HepG2 (cell line): ENCODE data around the gene C19orf38. TPM values are rescaled to one million over a fixed set of nuclear protein-coding genes. Genes with fewer than 3 reads are reported as not detected.

Source experiments
- ATAC-seq: fragments of 200-7000 bp; cut with Tn5 transposase; 3 replicates; pipeline ENCODE4 v1.9.1; 2020; ENCODE audit warnings: mild to moderate bottlenecking, moderate library complexity
- BruUV-seq: library from RNA; stranded (reverse); fragments of 400-500 nt; replicated peaks from 2 replicates; lab custom pipeline; 2021; lab: Mats Ljungman, UMichigan
- CTCF ChIA-PET: fragments of 300-600 bp; formaldehyde crosslinking; extraction: SDS; loops from one replicate; lab custom pipeline; 2021; ENCODE audit warnings: low total read pairs, inconsistent platforms, low intra/inter-chr PET ratio; lab: Yijun Ruan, JAX
- POLR2A ChIA-PET: fragments of 350-600 bp; sonication (Branson Sonifier 250); formaldehyde crosslinking; loops from one replicate; lab custom pipeline; 2020; ENCODE audit warnings: antibody characterized with exemption, inconsistent platforms; lab: Yijun Ruan, JAX
- DNase-seq: peaks from one replicate; pipeline ENCODE4 v3.0.0-alpha.2; 2015; ENCODE audit warnings: low spot score
- FAIRE-seq: peaks from 3 replicates; lab custom pipeline; 2011; peaks lifted over from hg19 to GRCh38; lab: Jason Lieb, UNC
- H2AFZ ChIP-seq: one replicate; pipeline ENCODE4 v1.6.1; 2011; ENCODE audit warnings: low read length, inconsistent platforms
- H3K27ac ChIP-seq: fragments of 300-600 bp; 3 replicates; pipeline ENCODE4 v1.8.0; 2011; ENCODE audit warnings: mixed run types, mild to moderate bottlenecking, mixed read lengths, low read length, inconsistent platforms; ENCODE audit not compliant: insufficient read depth; ENCODE audit errors: extremely low read length
- H3K27me3 ChIP-seq, 2 experiments: fragments of 200-600 bp in 1 of 2; 2 replicates in 1 of 2; 3 replicates in 1 of 2; pipeline versions ENCODE4 v1.6.0 to v1.8.0; 2011; ENCODE audit warnings: low read length in 2 of 2, mild to moderate bottlenecking in 2 of 2, moderate library complexity in 2 of 2, inconsistent platforms in 1 of 2; ENCODE audit not compliant: insufficient read depth in 2 of 2, control insufficient read depth in 1 of 2
- H3K36me3 ChIP-seq, 2 experiments: fragments of 200-600 bp in 1 of 2; replicated peaks in 1 of 2; 2 replicates in 1 of 2; 3 replicates in 1 of 2; pipeline versions ENCODE4 v1.5.1 to v1.8.0; 2011; ENCODE audit warnings: low read length in 2 of 2, inconsistent platforms in 1 of 2; ENCODE audit not compliant: insufficient read depth in 2 of 2, control insufficient read depth in 1 of 2
- H3K4me1 ChIP-seq: 2 replicates; pipeline ENCODE4 v1.5.1; 2012; ENCODE audit warnings: low read length, inconsistent platforms; ENCODE audit not compliant: insufficient read depth
- H3K4me2 ChIP-seq: 2 replicates; pipeline ENCODE4 v1.6.0; 2011; ENCODE audit warnings: low read depth, low read length, inconsistent platforms
- H3K4me3 ChIP-seq, 3 experiments: fragments of 200-600 bp in 1 of 3; sonication (generic), shearing (Covaris generic) in 1 of 3; replicated peaks in 1 of 3; 2 replicates each; pipeline ENCODE4 v1.5.1; 2011 to 2016; ENCODE audit warnings: low read length in 3 of 3, inconsistent platforms in 2 of 3, low read depth in 2 of 3, mild to moderate bottlenecking in 2 of 3, control low read depth in 1 of 3, mixed read lengths in 1 of 3; ENCODE audit not compliant: insufficient read depth in 1 of 3
- H3K79me2 ChIP-seq: one replicate; pipeline ENCODE4 v1.6.1; 2011; ENCODE audit warnings: low read length, inconsistent platforms; ENCODE audit not compliant: insufficient read depth
- H3K9ac ChIP-seq: 2 replicates; pipeline ENCODE4 v1.6.0; 2011; ENCODE audit warnings: mild to moderate bottlenecking, low read depth, low read length, inconsistent platforms; ENCODE audit not compliant: insufficient read depth
- H3K9me3 ChIP-seq: 2 replicates; pipeline ENCODE4 v1.5.1; 2012; ENCODE audit warnings: mild to moderate bottlenecking, low read length
- H4K20me1 ChIP-seq: 2 replicates; pipeline ENCODE4 v1.6.0; 2011; ENCODE audit warnings: inconsistent platforms, mild to moderate bottlenecking, low read length, moderate library complexity; ENCODE audit not compliant: insufficient read depth
- GATAD2A ChIP-seq: IDR thresholded peaks from 2 replicates; pipeline ENCODE4 v1.6.1; 2016
- HMG20A ChIP-seq: IDR thresholded peaks from 2 replicates; pipeline ENCODE4 v1.6.1; 2016; ENCODE audit warnings: borderline replicate concordance
- HNF4A ChIP-seq: sonication (generic); formaldehyde crosslinking; IDR thresholded peaks from 2 replicates; pipeline ENCODE4 v1.4.0; 2020; ENCODE audit warnings: missing genetic modification reagents
- JARID2 ChIP-seq: sonication (generic); formaldehyde crosslinking; IDR thresholded peaks from 2 replicates; pipeline ENCODE4 v1.8.1; 2023; ENCODE audit warnings: missing genetic modification reagents, inconsistent platforms; ENCODE audit not compliant: insufficient replicate concordance
- NBN ChIP-seq: fragments of 450-650 bp; conservative IDR thresholded peaks from 2 replicates; pipeline ENCODE4 v1.6.1; 2017
- NCOA2 ChIP-seq: sonication (generic); formaldehyde crosslinking; IDR thresholded peaks from 2 replicates; pipeline ENCODE4 v1.8.0; 2022; ENCODE audit warnings: inconsistent platforms
- NR2F2 ChIP-seq: IDR thresholded peaks from 2 replicates; pipeline ENCODE4 v1.6.1; 2012; ENCODE audit warnings: low read depth, inconsistent platforms, borderline replicate concordance
- NR2F6 ChIP-seq, 2 experiments: IDR thresholded peaks; 2 replicates each; pipeline ENCODE4 v1.6.1; 2016; ENCODE audit warnings: antibody characterized with exemption in 1 of 2, mild to moderate bottlenecking in 1 of 2
- SIN3A ChIP-seq: IDR thresholded peaks from 2 replicates; pipeline ENCODE4 v1.6.1; 2011; ENCODE audit warnings: low read depth, mild to moderate bottlenecking, control low read depth, low read length, borderline replicate concordance
- SOX6 ChIP-seq, 2 experiments: fragments of 450-650 bp in 1 of 2; sonication (generic) in 1 of 2; formaldehyde crosslinking in 1 of 2; IDR thresholded peaks; 2 replicates each; pipeline versions ENCODE4 v1.4.0 to v1.6.1; 2017 to 2020; ENCODE audit warnings: antibody characterized with exemption in 1 of 2, mild to moderate bottlenecking in 1 of 2, missing genetic modification reagents in 1 of 2
- TCF7L2 ChIP-seq: IDR thresholded peaks from 2 replicates; pipeline ENCODE4 v1.6.1; 2011; ENCODE audit warnings: mild to moderate bottlenecking, low read depth, low read length, moderate library complexity
- TEAD3 ChIP-seq: optimal IDR thresholded peaks from 2 replicates; pipeline ENCODE3; 2016; ENCODE audit warnings: borderline replicate concordance
- ZMYM3 ChIP-seq: sonication (generic); formaldehyde crosslinking; IDR thresholded peaks from 2 replicates; pipeline ENCODE4 v1.5.1; 2020; ENCODE audit warnings: mild to moderate bottlenecking, missing genetic modification reagents
- ZNF3 ChIP-seq: IDR thresholded peaks from 2 replicates; pipeline ENCODE4 v1.7.0; 2017; ENCODE audit warnings: inconsistent platforms
- ZNF329 ChIP-seq: sonication (generic); formaldehyde crosslinking; IDR thresholded peaks from 2 replicates; pipeline ENCODE4 v1.9.0; 2021; ENCODE audit warnings: low read depth, mild to moderate bottlenecking, missing genetic modification reagents
- ZNF446 ChIP-seq: sonication (generic); formaldehyde crosslinking; IDR thresholded peaks from 2 replicates; pipeline ENCODE4 v1.5.0; 2020; ENCODE audit warnings: mild to moderate bottlenecking, missing genetic modification reagents
- ZNF460 ChIP-seq: sonication (generic); formaldehyde crosslinking; IDR thresholded peaks from 2 replicates; pipeline ENCODE4 v1.5.1; 2020; ENCODE audit warnings: missing genetic modification reagents, mild to moderate bottlenecking, borderline replicate concordance
- ZNF564 ChIP-seq: sonication (generic); formaldehyde crosslinking; IDR thresholded peaks from 2 replicates; pipeline ENCODE4 v1.8.1; 2023; ENCODE audit warnings: mild to moderate bottlenecking, missing genetic modification reagents
- ZNF644 ChIP-seq: IDR thresholded peaks from 2 replicates; pipeline ENCODE4 v1.6.1; 2016; ENCODE audit warnings: low read depth
- ZNF652 ChIP-seq: IDR thresholded peaks from 2 replicates; pipeline ENCODE4 v1.6.1; 2016; ENCODE audit warnings: low read depth, borderline replicate concordance
- WGBS: methylation state at CpG from one replicate; pipeline ENCODE4 v1.1.6; 2017; ENCODE audit warnings: low lambda C conversion rate; 5-methylcytosine and 5-hydroxymethylcytosine counted together
- in situ Hi-C: cut with HindIII; loops from 2 replicates; pipeline ENCODE4 v1.10.0; 2017; ENCODE audit warnings: low pct_unique_long_range_greater_than_20kb; ENCODE audit not compliant: extremely low pct_ligation_motif_present
- intact Hi-C: fragments of 100-400 bp; cut with micrococcal nuclease; formaldehyde crosslinking; loops from one replicate; pipeline ENCODE4 v1.10.0; 2022; ENCODE audit not compliant: unreplicated experiment
- polyA plus RNA-seq, 8 experiments: library from polyadenylated mRNA; depleted of rRNA in 3 of 8; stranded (reverse) in 7 of 8; unstranded in 1 of 8; fragments of >200 nt; fragmentation: Illumina TruSeq in 4 of 8; extraction: Trizol in 4 of 8; gene quantifications; 2 replicates each; pipeline versions ENCODE4 v1.2.1 to v1.2.3, GENCODE V29; 2011 to 2016; ENCODE audit warnings: low read depth in 4 of 8, missing spikeins in 1 of 8, mixed read lengths in 1 of 8; ENCODE audit not compliant: insufficient read depth in 1 of 8
- total RNA-seq, 5 experiments: library from RNA; depleted of rRNA; stranded (reverse); fragments of >200 nt; fragmentation: Illumina TruSeq; extraction: Trizol; gene quantifications; 2 replicates each; pipeline ENCODE4 v1.2.3, GENCODE V29; 2016; ENCODE audit warnings: low read depth in 1 of 5
- TF ChIP-seq, protein P1 (sequence below): IDR thresholded peaks from 2 replicates; pipeline ENCODE4 v1.4.0; 2020; ENCODE audit warnings: mild to moderate bottlenecking, missing genetic modification reagents

C19orf38 gene
- total and polyA plus RNA-seq, 2 of the 13 experiments (the other 11 are each of a cell fraction or from before 2014, with no cell fraction given): 0.11 TPM; not detected in 1

DNA sequence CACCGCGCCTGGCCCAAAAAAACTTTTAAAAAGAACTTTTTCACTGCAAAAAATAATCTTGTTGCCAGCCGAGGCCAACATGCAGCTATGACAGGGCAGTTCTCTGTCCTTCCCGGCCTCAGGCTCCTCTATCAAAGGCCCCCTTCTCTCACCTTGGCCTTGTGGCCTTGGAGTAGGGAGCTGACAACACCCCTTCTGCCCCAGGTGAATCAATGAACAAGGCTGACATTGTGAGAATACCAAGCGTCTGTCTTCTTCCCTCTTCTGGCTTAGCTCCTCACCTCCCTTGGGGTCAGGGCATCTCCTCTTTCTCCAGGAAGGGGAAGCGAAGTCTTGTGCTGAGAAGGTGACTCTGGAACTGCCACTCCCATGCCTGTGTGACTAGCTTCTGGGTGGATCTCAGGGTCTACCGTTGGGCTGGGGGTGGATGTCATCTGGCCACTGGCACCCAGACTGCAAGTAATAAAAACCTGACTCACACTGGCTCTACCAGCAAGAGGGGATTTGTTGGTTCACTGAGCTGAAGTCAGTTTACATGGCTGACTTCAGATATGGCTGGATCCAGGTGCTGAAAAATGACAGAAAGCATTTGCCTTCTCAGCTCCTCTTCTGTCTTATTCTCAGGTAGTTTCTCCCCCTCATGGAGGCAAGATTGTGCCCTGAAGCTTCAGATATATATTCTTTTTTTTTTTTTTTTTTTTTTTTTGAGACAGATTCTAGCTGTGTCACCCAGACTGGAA is 6.3 kb downstream of the C19orf38 start:
- H3K4me1 ChIP-seq: peaks cover 36% of the 10 kb centered on the region
- H3K27me3 ChIP-seq: no peaks in the 10 kb centered on the region; a peak in 1 of 5 replicates
- in situ Hi-C loops: no loop called here
- H3K4me2 ChIP-seq: peak overlapping the region; percentile 55
- H3K9ac ChIP-seq: no peak overlapping the region
- no peaks in the 10 kb centered on the region for H3K36me3 ChIP-seq
- ChIA-PET POLR2A (interaction anchor here (0.8 to 2.5 kb wide), 4 partner anchors 10 to 137 kb away, joined by 3 to 30 read pairs (median 6); partner anchors contain the start of gene TMED1), CTCF (no interaction called here)
- DNase-seq (peak; percentile 67), FAIRE-seq (no peak), ATAC-seq (peak; percentile 61)
- H4K20me1 ChIP-seq: no peaks in the 10 kb centered on the region
- BruUV-seq: no TSS peak
- no peaks in the 10 kb centered on the region for H3K9me3 ChIP-seq
- no peak overlapping the region for H3K4me3 ChIP-seq
- intact Hi-C loops: no loop called here
- H2AFZ ChIP-seq: no peak overlapping the region
- H3K79me2 ChIP-seq: no peaks in the 10 kb centered on the region
- H3K27ac ChIP-seq: no peak overlapping the region
- WGBS: 11% methylated on average over 7 of the region's 7 CpGs
- TF ChIP-seq JARID2 (CRISPR knock-in tag) (no peak), TEAD3 (CRISPR knock-in tag) (no peak), ZNF329 (CRISPR knock-in tag) (peak; percentile 99), HNF4A (0 out of 2 replicates have a peak, but pooled peaks have one; percentile 23), GATAD2A (peak; percentile 50), ZNF3 (CRISPR knock-in tag) (0 out of 2 replicates have a peak, but pooled peaks have one; percentile 27), ZNF564 (CRISPR knock-in tag) (0 out of 2 replicates have a peak, but pooled peaks have one; percentile 44), ZNF652 (peak; percentile 26; the same call in 1 of the 2 replicates), HMG20A (CRISPR knock-in tag) (peak; percentile 14; the same call in 1 of the 2 replicates), ZNF460 (peak; percentile 6; the same call in 1 of the 2 replicates), SIN3A (no peak), NR2F6 (IDR thresholded peaks at IDR 0.05) (peak; percentile 76), NR2F6 (CRISPR knock-in tag; IDR thresholded peaks at IDR 0.05) (no peak), TCF7L2 (no peak), ZNF446 (no peak), SOX6 (IDR thresholded peaks at IDR 0.05) (no peak), SOX6 (CRISPR knock-in tag; IDR thresholded peaks at IDR 0.05) (no peak), ZMYM3 (peak; percentile 45; the same call in 1 of the 2 replicates), ZNF644 (CRISPR knock-in tag) (0 out of 2 replicates have a peak, but pooled peaks have one; percentile 11), NR2F2 (0 out of 2 replicates have a peak, but pooled peaks have one; percentile 61), NBN (no peak), NCOA2 (CRISPR knock-in tag) (peak; percentile 9; the same call in 1 of the 2 replicates)
- TF ChIP-seq, protein P1, sequence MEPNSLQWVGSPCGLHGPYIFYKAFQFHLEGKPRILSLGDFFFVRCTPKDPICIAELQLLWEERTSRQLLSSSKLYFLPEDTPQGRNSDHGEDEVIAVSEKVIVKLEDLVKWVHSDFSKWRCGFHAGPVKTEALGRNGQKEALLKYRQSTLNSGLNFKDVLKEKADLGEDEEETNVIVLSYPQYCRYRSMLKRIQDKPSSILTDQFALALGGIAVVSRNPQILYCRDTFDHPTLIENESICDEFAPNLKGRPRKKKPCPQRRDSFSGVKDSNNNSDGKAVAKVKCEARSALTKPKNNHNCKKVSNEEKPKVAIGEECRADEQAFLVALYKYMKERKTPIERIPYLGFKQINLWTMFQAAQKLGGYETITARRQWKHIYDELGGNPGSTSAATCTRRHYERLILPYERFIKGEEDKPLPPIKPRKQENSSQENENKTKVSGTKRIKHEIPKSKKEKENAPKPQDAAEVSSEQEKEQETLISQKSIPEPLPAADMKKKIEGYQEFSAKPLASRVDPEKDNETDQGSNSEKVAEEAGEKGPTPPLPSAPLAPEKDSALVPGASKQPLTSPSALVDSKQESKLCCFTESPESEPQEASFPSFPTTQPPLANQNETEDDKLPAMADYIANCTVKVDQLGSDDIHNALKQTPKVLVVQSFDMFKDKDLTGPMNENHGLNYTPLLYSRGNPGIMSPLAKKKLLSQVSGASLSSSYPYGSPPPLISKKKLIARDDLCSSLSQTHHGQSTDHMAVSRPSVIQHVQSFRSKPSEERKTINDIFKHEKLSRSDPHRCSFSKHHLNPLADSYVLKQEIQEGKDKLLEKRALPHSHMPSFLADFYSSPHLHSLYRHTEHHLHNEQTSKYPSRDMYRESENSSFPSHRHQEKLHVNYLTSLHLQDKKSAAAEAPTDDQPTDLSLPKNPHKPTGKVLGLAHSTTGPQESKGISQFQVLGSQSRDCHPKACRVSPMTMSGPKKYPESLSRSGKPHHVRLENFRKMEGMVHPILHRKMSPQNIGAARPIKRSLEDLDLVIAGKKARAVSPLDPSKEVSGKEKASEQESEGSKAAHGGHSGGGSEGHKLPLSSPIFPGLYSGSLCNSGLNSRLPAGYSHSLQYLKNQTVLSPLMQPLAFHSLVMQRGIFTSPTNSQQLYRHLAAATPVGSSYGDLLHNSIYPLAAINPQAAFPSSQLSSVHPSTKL (CRISPR knock-in tag): peak; percentile 56
